Panc1 (cell line): ENCODE results near the gene PIK3R5. TPM values are rescaled to one million over a fixed set of nuclear protein-coding genes. Genes with fewer than 3 reads are reported as not detected.

ENCODE experiments used
- ATAC-seq: fragments of 200-7000 bp; cut with Tn5 transposase; 2 replicates; pipeline ENCODE4 v1.9.1; 2020; ENCODE audit warnings: mild to moderate bottlenecking, moderate library complexity
- BruUV-seq: library from RNA; stranded (reverse); fragments of 400-500 nt; replicated peaks from 2 replicates; lab custom pipeline; 2021; lab: Mats Ljungman, UMichigan
- CTCF ChIA-PET: fragments of 300-600 bp; sonication (Branson Sonifier 250); formaldehyde crosslinking; loops from one replicate; lab custom pipeline; 2022; ENCODE audit warnings: antibody characterized with exemption; lab: Charles Lee
- POLR2A ChIA-PET: fragments of 300-600 bp; sonication (Branson Sonifier 250); formaldehyde crosslinking; loops from one replicate; lab custom pipeline; 2022; ENCODE audit warnings: antibody characterized with exemption; lab: Charles Lee
- DNase-seq: peaks from one replicate; pipeline ENCODE4 v3.0.0-alpha.2; 2010; ENCODE audit warnings: low read depth, low spot score
- H3K27ac ChIP-seq: 2 replicates; pipeline ENCODE4 v1.5.1; 2011; ENCODE audit warnings: mild to moderate bottlenecking, low read length, inconsistent platforms
- H3K27me3 ChIP-seq: fragments of 200-500 bp; sonication (Bioruptor generic); 2 replicates; pipeline ENCODE4 v1.6.0; 2014; ENCODE audit warnings: low read length, inconsistent platforms; ENCODE audit not compliant: control insufficient read depth, insufficient read depth
- H3K36me3 ChIP-seq: fragments of 200-500 bp; sonication (Bioruptor generic); 2 replicates; pipeline ENCODE4 v1.5.1; 2014; ENCODE audit warnings: inconsistent platforms, mild to moderate bottlenecking, low read length, moderate library complexity; ENCODE audit not compliant: control insufficient read depth, insufficient read depth
- H3K4me1 ChIP-seq: 2 replicates; pipeline ENCODE4 v1.5.1; 2011; ENCODE audit warnings: inconsistent platforms, mild to moderate bottlenecking, low read length, moderate library complexity; ENCODE audit not compliant: control insufficient read depth, insufficient read depth
- H3K4me3 ChIP-seq, 2 experiments: 2 replicates each; pipeline ENCODE4 v1.5.1; 2011 to 2012; ENCODE audit warnings: low read depth in 2 of 2, low read length in 2 of 2, mild to moderate bottlenecking in 2 of 2, inconsistent platforms in 1 of 2, moderate library complexity in 1 of 2
- H3K9me3 ChIP-seq: fragments of 200-500 bp; sonication (Bioruptor generic); 2 replicates; pipeline ENCODE4 v1.5.1; 2014; ENCODE audit warnings: low read depth, mild to moderate bottlenecking, inconsistent platforms, low read length, moderate library complexity; ENCODE audit not compliant: control insufficient read depth, insufficient read depth
- POLR2AphosphoS5 ChIP-seq: IDR thresholded peaks from 2 replicates; pipeline ENCODE4 v1.6.1; 2012; ENCODE audit warnings: mild to moderate bottlenecking, low read depth, low read length, moderate library complexity
- SIN3A ChIP-seq: IDR thresholded peaks from 2 replicates; pipeline ENCODE4 v1.6.1; 2012; ENCODE audit warnings: low read depth, mild to moderate bottlenecking, low read length, moderate library complexity, borderline replicate concordance; ENCODE audit not compliant: insufficient read depth
- TCF7L2 ChIP-seq: IDR thresholded peaks from 2 replicates; pipeline ENCODE4 v1.6.1; 2011; ENCODE audit warnings: mild to moderate bottlenecking, low read depth, low read length, inconsistent platforms
- in situ Hi-C: cut with HindIII; loops from 2 replicates; pipeline ENCODE4 v1.10.0; 2016; ENCODE audit warnings: low sequenced_read_pairs, low pct_unique_long_range_greater_than_20kb
- intact Hi-C: fragments of 100-400 bp; cut with micrococcal nuclease; formaldehyde crosslinking; loops from one replicate; pipeline ENCODE4 v1.10.0; 2022; ENCODE audit not compliant: unreplicated experiment
- total RNA-seq: library from RNA; stranded (reverse); gene quantifications from one replicate; pipeline ENCODE4 v1.2.1, GENCODE V29; 2021; ENCODE audit not compliant: unreplicated experiment
- TF ChIP-seq, protein P1 (sequence below), 2 experiments: IDR thresholded peaks; 2 replicates each; pipeline ENCODE4 v1.6.1; 2011 to 2012; ENCODE audit warnings: low read depth in 2 of 2, control low read depth in 1 of 2, low read length in 1 of 2, mild to moderate bottlenecking in 1 of 2, moderate library complexity in 1 of 2; ENCODE audit not compliant: insufficient read depth in 1 of 2
- TF ChIP-seq, protein P2 (sequence below): fragments of 450-650 bp; IDR thresholded peaks from 2 replicates; pipeline ENCODE4 v1.5.1; 2017; ENCODE audit warnings: mild to moderate bottlenecking

The PIK3R5 gene
- total RNA-seq, 1 experiment from 2014 or later = 0.15 TPM

DNA sequence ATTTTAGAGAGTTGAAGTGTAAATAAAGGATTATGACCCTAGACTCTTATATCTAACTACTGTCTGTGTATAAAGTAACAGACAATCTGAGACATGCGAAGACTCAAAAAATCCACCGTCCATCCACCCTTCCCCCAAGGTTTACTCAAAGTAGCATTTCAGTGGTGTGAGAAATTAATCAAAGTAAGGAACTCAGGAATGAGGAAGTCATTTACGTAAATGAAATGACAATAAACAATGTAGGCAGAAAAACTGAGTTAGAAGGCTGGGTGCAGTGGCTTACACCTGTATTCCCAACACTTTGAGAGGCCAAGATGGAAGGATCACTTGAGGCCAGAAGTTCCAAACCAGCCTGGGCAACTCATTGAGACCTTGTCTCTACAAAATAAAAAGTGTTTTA lies 36.1 kb upstream of the PIK3R5 start:
- Histone ChIP-seq H3K4me3 (no peak overlapping the region), H3K27me3 (no peaks in the 10 kb centered on the region; the same call in 1 of the 2 replicates), H3K4me1 (no peaks in the 10 kb centered on the region), H3K36me3 (no peaks in the 10 kb centered on the region), H3K27ac (no peak overlapping the region), H3K9me3 (no peaks in the 10 kb centered on the region)
- no TSS peak for BruUV-seq
- POLR2A ChIA-PET = no interaction called here
- CTCF ChIA-PET = no interaction called here
- ATAC-seq = no peak
- intact Hi-C loops = no loop called here
- TF ChIP-seq POLR2AphosphoS5 = no peak
- DNase-seq = no peak
- in situ Hi-C loops = no loop called here

DNA sequence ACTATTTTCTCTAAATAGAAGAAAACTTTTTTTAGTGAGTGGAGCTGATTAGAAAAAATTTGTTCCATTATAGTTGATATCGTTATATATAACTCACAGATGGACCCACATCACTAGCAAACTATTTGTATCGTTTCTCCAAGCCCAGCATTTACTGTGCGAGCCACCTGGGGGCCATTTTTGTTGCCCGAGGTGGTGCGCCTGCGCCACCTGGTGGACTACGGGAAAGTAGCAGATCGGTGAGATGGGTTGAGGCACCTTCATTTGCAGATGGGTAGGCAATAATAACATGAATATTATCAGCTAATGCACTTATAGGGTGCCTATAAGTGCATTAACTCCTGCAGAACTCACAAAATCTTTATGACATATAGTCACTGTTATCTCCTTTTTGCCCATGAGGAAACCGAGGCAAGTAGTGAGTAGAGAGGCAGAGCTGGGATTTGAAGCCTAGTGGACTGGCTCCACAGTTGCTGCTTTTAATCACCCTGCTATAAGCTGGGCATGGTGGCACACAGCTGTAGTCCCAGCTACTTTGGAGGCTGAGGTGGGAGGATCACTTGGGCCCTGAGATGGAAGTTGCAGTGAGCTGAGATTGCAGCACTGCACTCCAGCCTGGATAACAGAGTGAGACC lies 32.6 kb upstream of the PIK3R5 start:
- Histone ChIP-seq H3K4me3 (no peak overlapping the region), H3K9me3 (no peaks in the 10 kb centered on the region), H3K36me3 (no peaks in the 10 kb centered on the region), H3K4me1 (no peaks in the 10 kb centered on the region), H3K27me3 (no peaks in the 10 kb centered on the region), H3K27ac (no peak overlapping the region)
- POLR2A ChIA-PET = no interaction called here
- in situ Hi-C loops = no loop called here
- intact Hi-C loops = no loop called here
- TF ChIP-seq, protein P1, sequence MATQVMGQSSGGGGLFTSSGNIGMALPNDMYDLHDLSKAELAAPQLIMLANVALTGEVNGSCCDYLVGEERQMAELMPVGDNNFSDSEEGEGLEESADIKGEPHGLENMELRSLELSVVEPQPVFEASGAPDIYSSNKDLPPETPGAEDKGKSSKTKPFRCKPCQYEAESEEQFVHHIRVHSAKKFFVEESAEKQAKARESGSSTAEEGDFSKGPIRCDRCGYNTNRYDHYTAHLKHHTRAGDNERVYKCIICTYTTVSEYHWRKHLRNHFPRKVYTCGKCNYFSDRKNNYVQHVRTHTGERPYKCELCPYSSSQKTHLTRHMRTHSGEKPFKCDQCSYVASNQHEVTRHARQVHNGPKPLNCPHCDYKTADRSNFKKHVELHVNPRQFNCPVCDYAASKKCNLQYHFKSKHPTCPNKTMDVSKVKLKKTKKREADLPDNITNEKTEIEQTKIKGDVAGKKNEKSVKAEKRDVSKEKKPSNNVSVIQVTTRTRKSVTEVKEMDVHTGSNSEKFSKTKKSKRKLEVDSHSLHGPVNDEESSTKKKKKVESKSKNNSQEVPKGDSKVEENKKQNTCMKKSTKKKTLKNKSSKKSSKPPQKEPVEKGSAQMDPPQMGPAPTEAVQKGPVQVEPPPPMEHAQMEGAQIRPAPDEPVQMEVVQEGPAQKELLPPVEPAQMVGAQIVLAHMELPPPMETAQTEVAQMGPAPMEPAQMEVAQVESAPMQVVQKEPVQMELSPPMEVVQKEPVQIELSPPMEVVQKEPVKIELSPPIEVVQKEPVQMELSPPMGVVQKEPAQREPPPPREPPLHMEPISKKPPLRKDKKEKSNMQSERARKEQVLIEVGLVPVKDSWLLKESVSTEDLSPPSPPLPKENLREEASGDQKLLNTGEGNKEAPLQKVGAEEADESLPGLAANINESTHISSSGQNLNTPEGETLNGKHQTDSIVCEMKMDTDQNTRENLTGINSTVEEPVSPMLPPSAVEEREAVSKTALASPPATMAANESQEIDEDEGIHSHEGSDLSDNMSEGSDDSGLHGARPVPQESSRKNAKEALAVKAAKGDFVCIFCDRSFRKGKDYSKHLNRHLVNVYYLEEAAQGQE (IDR thresholded peaks at IDR 0.05; ENCODE audit: insufficient read depth in 1 of 2, low read depth in 2 of 2, low read length in 1 of 2) = no peak
- TF ChIP-seq, protein P2, sequence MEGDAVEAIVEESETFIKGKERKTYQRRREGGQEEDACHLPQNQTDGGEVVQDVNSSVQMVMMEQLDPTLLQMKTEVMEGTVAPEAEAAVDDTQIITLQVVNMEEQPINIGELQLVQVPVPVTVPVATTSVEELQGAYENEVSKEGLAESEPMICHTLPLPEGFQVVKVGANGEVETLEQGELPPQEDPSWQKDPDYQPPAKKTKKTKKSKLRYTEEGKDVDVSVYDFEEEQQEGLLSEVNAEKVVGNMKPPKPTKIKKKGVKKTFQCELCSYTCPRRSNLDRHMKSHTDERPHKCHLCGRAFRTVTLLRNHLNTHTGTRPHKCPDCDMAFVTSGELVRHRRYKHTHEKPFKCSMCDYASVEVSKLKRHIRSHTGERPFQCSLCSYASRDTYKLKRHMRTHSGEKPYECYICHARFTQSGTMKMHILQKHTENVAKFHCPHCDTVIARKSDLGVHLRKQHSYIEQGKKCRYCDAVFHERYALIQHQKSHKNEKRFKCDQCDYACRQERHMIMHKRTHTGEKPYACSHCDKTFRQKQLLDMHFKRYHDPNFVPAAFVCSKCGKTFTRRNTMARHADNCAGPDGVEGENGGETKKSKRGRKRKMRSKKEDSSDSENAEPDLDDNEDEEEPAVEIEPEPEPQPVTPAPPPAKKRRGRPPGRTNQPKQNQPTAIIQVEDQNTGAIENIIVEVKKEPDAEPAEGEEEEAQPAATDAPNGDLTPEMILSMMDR = peak; percentile 96
- DNase-seq = peak; percentile 51
- BruUV-seq = no TSS peak
- CTCF ChIA-PET = interaction anchor here (0.6 to 0.9 kb wide), 2 partner anchors 301 to 572 kb away, joined by 3 to 5 read pairs; no protein-coding TSS in a partner anchor
- ATAC-seq = peak; percentile 80; the same call in 1 of the 2 replicates

DNA sequence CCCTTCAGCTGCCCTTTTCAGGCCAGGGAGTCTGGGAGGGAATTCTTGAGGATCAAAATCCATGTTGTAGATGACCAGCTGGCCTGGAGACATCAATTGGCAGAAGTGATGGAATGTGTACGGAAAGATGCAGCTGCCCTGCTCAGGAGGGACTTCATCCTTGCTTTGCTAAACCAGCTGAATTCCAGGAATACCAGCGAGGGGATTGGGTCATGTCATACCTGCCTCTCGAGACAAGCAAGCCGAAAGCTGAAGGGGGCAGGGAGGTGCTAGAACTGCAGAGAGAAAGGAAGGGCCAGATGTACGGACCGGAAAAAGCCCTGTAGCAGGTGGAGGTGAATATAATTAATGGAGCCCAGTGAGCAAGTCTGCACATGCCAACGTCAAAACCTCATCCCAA lies 30.2 kb upstream of the PIK3R5 start:
- no peak for ATAC-seq
- in situ Hi-C loops = no loop called here
- Histone ChIP-seq H3K27me3 (no peaks in the 10 kb centered on the region), H3K4me3 (no peak overlapping the region), H3K4me1 (no peaks in the 10 kb centered on the region), H3K27ac (no peak overlapping the region), H3K36me3 (no peaks in the 10 kb centered on the region), H3K9me3 (no peaks in the 10 kb centered on the region)
- TF ChIP-seq POLR2AphosphoS5 (no peak), SIN3A (no peak), TCF7L2 (no peak)
- TF ChIP-seq, protein P2 = no peak
- TF ChIP-seq, protein P1 (IDR thresholded peaks at IDR 0.05; ENCODE audit: insufficient read depth in 1 of 2, low read depth in 2 of 2, low read length in 1 of 2) = no peak
- intact Hi-C loops = no loop called here
- BruUV-seq = no TSS peak
- ChIA-PET POLR2A (no interaction called here), CTCF (interaction anchor here (0.5 to 0.6 kb wide), 2 partner anchors 87 to 773 kb away, joined by 3 to 4 read pairs; no protein-coding TSS in a partner anchor)
- DNase-seq = no peak
